HG03469 (cell line): Measurements from ENCODE around the gene SLC15A1.
"Not testable (repeated sequence)": the region's sequence is repeated elsewhere in the genome, so short reads cannot be mapped to it uniquely, and the experiment has no call there.

Source experiments
- ATAC-seq: cut with Tn5 transposase; IDR thresholded peaks from one replicate; pipeline ENCODE4 v1.9.1; 2021; ENCODE audit warnings: mild to moderate bottlenecking, moderate library complexity, moderate number of reproducible peaks; ENCODE audit not compliant: unreplicated experiment

The SLC15A1 gene

GRCh38 chr13:98664510-98664909 lies 88.0 kb downstream of the SLC15A1 start:
- ATAC-seq = no peak

- no peak for ATAC-seq
Observed at GRCh38 chr13:98664047-98664446, 88.4 kb downstream of the SLC15A1 start.

- no peak for ATAC-seq
Observed at GRCh38 chr13:98658131-98658530, 94.3 kb downstream of the SLC15A1 start.

GRCh38 chr13:98657506-98658085 lies 94.9 kb downstream of the SLC15A1 start:
- no peak for ATAC-seq

- ATAC-seq = no peak
Observed at GRCh38 chr13:98656223-98656622, 96.2 kb downstream of the SLC15A1 start.

GRCh38 chr13:98653463-98653985 lies 98.9 kb downstream of the SLC15A1 start:
- ATAC-seq = no peak

GRCh38 chr13:98652721-98653462 lies 99.6 kb downstream of the SLC15A1 start:
- no peak for ATAC-seq

- ATAC-seq = no peak
Observed at GRCh38 chr13:98652276-98652675, 100.2 kb downstream of the SLC15A1 start.

GRCh38 chr13:98651744-98652143 lies 100.7 kb downstream of the SLC15A1 start:
- ATAC-seq = no peak

GRCh38 chr13:98650396-98651107 lies 101.9 kb downstream of the SLC15A1 start:
- peak; percentile 43 for ATAC-seq

- no peak for ATAC-seq
Observed at GRCh38 chr13:98649861-98650260, 102.6 kb downstream of the SLC15A1 start.

GRCh38 chr13:98648686-98649085 lies 103.8 kb downstream of the SLC15A1 start:
- no peak for ATAC-seq

GRCh38 chr13:98648141-98648540 lies 104.3 kb downstream of the SLC15A1 start:
- no peak for ATAC-seq

GRCh38 chr13:98647121-98647520 lies 105.4 kb downstream of the SLC15A1 start:
- no peak for ATAC-seq

- ATAC-seq = no peak
Observed at GRCh38 chr13:98643479-98643878, 109.0 kb downstream of the SLC15A1 start.

- ATAC-seq = no peak
Observed at GRCh38 chr13:98641075-98641474, 111.4 kb downstream of the SLC15A1 start.

- not testable (repeated sequence) for ATAC-seq
Observed at GRCh38 chr13:98639785-98640184, 112.7 kb downstream of the SLC15A1 start.

- not testable (repeated sequence) for ATAC-seq
Observed at GRCh38 chr13:98638352-98638751, 114.1 kb downstream of the SLC15A1 start.
